K562 (cell line): Measurements from ENCODE around the gene GGTLC2. TPM values are rescaled to one million over a fixed set of nuclear protein-coding genes. Genes with fewer than 3 reads are reported as not detected.

Experiments used
- CBFA2T2 ChIP-seq: fragments of 450-650 bp; conservative IDR thresholded peaks from 2 replicates; pipeline ENCODE4 v1.6.1; 2017; ENCODE audit warnings: mild to moderate bottlenecking
- CXXC5 ChIP-seq: fragments of 250-450 bp; sonication (Bioruptor Pico); IDR thresholded peaks from 2 replicates; pipeline ENCODE4 v1.8.0; 2022; ENCODE audit warnings: inconsistent platforms, mild to moderate bottlenecking, moderate library complexity
- DACH1 ChIP-seq: fragments of 450-650 bp; IDR thresholded peaks from 2 replicates; pipeline ENCODE4 v1.6.1; 2018; ENCODE audit not compliant: partially characterized antibody
- DDX20 ChIP-seq: fragments of 450-650 bp; IDR thresholded peaks from 2 replicates; pipeline ENCODE4 v1.6.1; 2016; ENCODE audit warnings: missing genetic modification characterization, low read depth, mild to moderate bottlenecking, missing compliant biosample characterization, moderate library complexity
- E2F1 ChIP-seq: sonication (generic); formaldehyde crosslinking; IDR thresholded peaks from 2 replicates; pipeline ENCODE4 v1.8.1; 2023; ENCODE audit warnings: mild to moderate bottlenecking, missing genetic modification reagents, moderate library complexity
- EWSR1 ChIP-seq: fragments of 450-650 bp; IDR thresholded peaks from 2 replicates; pipeline ENCODE4 v1.6.1; 2018; ENCODE audit warnings: borderline replicate concordance, mild to moderate bottlenecking, low read depth, moderate library complexity; ENCODE audit not compliant: partially characterized antibody
- HNRNPUL1 ChIP-seq: fragments of 200-400 bp; formaldehyde crosslinking; IDR thresholded peaks from 2 replicates; pipeline ENCODE4 v1.6.1; 2017; ENCODE audit warnings: low read length
- NFATC3 ChIP-seq: fragments of 450-650 bp; IDR thresholded peaks from 2 replicates; pipeline ENCODE4 v1.6.1; 2017; ENCODE audit warnings: mild to moderate bottlenecking
- RB1 ChIP-seq: fragments of 450-650 bp; IDR thresholded peaks from 2 replicates; pipeline ENCODE4 v1.6.1; 2017; ENCODE audit warnings: low read depth, mild to moderate bottlenecking
- SNIP1 ChIP-seq: fragments of 450-650 bp; IDR thresholded peaks from 2 replicates; pipeline ENCODE4 v1.7.1; 2017; ENCODE audit warnings: low read depth, mild to moderate bottlenecking
- USF2 ChIP-seq: sonication (generic); formaldehyde crosslinking; IDR thresholded peaks from 2 replicates; pipeline ENCODE4 v1.5.0; 2020; ENCODE audit warnings: missing genetic modification reagents
- ZBTB8A ChIP-seq: fragments of 450-650 bp; IDR thresholded peaks from 2 replicates; pipeline ENCODE4 v1.6.1; 2018; ENCODE audit warnings: mild to moderate bottlenecking, moderate library complexity; ENCODE audit not compliant: partially characterized antibody
- ZNF184 ChIP-seq: sonication (generic); formaldehyde crosslinking; IDR thresholded peaks from 2 replicates; pipeline ENCODE4 v1.5.0; 2020; ENCODE audit warnings: missing genetic modification reagents
- ZNF212 ChIP-seq: fragments of 450-650 bp; formaldehyde crosslinking; IDR thresholded peaks from 2 replicates; pipeline ENCODE4 v1.4.0; 2020; ENCODE audit warnings: mild to moderate bottlenecking
- polyA plus RNA-seq, 8 experiments: library from polyadenylated mRNA; depleted of rRNA in 4 of 8; stranded (reverse) in 5 of 8; unstranded in 3 of 8; fragments of >200 nt; fragmentation: Nextera tagmentation in 2 of 8; fragmentation: Illumina TruSeq in 1 of 8; extraction: Ambion mirVana in 2 of 8; extraction: Trizol in 1 of 8; gene quantifications; 2 replicates each; pipeline versions ENCODE4 v1.2.1 to v1.2.3, GENCODE V29; 2011 to 2014; ENCODE audit warnings: inconsistent platforms in 1 of 8, missing spikeins in 1 of 8
- total RNA-seq, 7 experiments: library from RNA; depleted of rRNA in 6 of 7; stranded (reverse); fragments of >200 nt in 6 of 7; fragmentation: Illumina TruSeq in 2 of 7; extraction: Trizol in 2 of 7; gene quantifications; 2 replicates each; pipeline versions ENCODE4 v1.2.1 to v1.2.3, GENCODE V29; 2011 to 2021; ENCODE audit warnings: low replicate concordance in 1 of 7
- TF ChIP-seq, protein P1 (sequence below): fragments of 150-350 bp; conservative IDR thresholded peaks from 2 replicates; pipeline ENCODE4 v1.6.1; 2014; ENCODE audit warnings: low read length
- TF ChIP-seq, protein P2 (sequence below): sonication (generic); formaldehyde crosslinking; IDR thresholded peaks from 2 replicates; pipeline ENCODE4 v1.8.1; 2023; ENCODE audit warnings: mild to moderate bottlenecking, missing genetic modification reagents
- TF ChIP-seq, protein P3 (sequence below): sonication (generic); formaldehyde crosslinking; IDR thresholded peaks from 2 replicates; pipeline ENCODE4 v1.8.0; 2022; ENCODE audit warnings: mild to moderate bottlenecking, missing genetic modification reagents

GGTLC2 gene
- total and polyA plus RNA-seq, 9 of the 15 experiments (the other 6 are each of a cell fraction or from before 2014, with no cell fraction given), result not detected

- TF ChIP-seq, protein P1, sequence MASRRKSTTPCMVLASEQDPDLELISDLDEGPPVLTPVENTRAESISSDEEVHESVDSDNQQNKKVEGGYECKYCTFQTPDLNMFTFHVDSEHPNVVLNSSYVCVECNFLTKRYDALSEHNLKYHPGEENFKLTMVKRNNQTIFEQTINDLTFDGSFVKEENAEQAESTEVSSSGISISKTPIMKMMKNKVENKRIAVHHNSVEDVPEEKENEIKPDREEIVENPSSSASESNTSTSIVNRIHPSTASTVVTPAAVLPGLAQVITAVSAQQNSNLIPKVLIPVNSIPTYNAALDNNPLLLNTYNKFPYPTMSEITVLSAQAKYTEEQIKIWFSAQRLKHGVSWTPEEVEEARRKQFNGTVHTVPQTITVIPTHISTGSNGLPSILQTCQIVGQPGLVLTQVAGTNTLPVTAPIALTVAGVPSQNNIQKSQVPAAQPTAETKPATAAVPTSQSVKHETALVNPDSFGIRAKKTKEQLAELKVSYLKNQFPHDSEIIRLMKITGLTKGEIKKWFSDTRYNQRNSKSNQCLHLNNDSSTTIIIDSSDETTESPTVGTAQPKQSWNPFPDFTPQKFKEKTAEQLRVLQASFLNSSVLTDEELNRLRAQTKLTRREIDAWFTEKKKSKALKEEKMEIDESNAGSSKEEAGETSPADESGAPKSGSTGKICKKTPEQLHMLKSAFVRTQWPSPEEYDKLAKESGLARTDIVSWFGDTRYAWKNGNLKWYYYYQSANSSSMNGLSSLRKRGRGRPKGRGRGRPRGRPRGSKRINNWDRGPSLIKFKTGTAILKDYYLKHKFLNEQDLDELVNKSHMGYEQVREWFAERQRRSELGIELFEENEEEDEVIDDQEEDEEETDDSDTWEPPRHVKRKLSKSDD, result no peak
- TF ChIP-seq DDX20 (tag) (no peak), SNIP1 (no peak), CBFA2T2 (0 out of 2 replicates have a peak, but pooled peaks have one; percentile 5), E2F1 (CRISPR knock-in tag) (peak; percentile 85; the same call in 1 of the 2 replicates), ZNF212 (CRISPR knock-in tag) (no peak), NFATC3 (no peak), RB1 (peak; percentile 97), EWSR1 (no peak), ZNF184 (CRISPR knock-in tag) (peak; percentile 75), USF2 (CRISPR knock-in tag) (peak; percentile 9; the same call in 1 of the 2 replicates), HNRNPUL1 (peak; percentile 57; the same call in 1 of the 2 replicates), ZBTB8A (no peak), CXXC5 (CRISPR knock-in tag) (no peak), DACH1 (peak; percentile 42)
- TF ChIP-seq, protein P2, sequence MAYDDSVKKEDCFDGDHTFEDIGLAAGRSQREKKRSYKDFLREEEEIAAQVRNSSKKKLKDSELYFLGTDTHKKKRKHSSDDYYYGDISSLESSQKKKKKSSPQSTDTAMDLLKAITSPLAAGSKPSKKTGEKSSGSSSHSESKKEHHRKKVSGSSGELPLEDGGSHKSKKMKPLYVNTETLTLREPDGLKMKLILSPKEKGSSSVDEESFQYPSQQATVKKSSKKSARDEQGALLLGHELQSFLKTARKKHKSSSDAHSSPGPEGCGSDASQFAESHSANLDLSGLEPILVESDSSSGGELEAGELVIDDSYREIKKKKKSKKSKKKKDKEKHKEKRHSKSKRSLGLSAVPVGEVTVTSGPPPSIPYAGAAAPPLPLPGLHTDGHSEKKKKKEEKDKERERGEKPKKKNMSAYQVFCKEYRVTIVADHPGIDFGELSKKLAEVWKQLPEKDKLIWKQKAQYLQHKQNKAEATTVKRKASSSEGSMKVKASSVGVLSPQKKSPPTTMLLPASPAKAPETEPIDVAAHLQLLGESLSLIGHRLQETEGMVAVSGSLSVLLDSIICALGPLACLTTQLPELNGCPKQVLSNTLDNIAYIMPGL, result peak; percentile 77
- TF ChIP-seq, protein P3, sequence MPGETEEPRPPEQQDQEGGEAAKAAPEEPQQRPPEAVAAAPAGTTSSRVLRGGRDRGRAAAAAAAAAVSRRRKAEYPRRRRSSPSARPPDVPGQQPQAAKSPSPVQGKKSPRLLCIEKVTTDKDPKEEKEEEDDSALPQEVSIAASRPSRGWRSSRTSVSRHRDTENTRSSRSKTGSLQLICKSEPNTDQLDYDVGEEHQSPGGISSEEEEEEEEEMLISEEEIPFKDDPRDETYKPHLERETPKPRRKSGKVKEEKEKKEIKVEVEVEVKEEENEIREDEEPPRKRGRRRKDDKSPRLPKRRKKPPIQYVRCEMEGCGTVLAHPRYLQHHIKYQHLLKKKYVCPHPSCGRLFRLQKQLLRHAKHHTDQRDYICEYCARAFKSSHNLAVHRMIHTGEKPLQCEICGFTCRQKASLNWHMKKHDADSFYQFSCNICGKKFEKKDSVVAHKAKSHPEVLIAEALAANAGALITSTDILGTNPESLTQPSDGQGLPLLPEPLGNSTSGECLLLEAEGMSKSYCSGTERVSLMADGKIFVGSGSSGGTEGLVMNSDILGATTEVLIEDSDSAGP (CRISPR knock-in tag), result no peak
Observed at GRCh38 chr22:22692707-22693530, 48.5 kb downstream of the GGTLC2 start (continued).
